ENCODE results near the gene PLCD1.

- no peak for TF ChIP-seq CTCF (conservative IDR thresholded peaks at IDR 0.05)
- no peak for TF ChIP-seq EZH2 (IDR thresholded peaks at IDR 0.05; ENCODE audit: low read depth)
Observed at GRCh38 chr3:38022896-38023709, 6.3 kb downstream of the PLCD1 start.
